Omental fat pad (tissue), 4 donors: Measurements from ENCODE around the gene TBC1D5. TPM values are rescaled to one million over a fixed set of nuclear protein-coding genes. Genes with fewer than 3 reads are reported as not detected.
"Not testable (repeated sequence)": the region's sequence is repeated elsewhere in the genome, so short reads cannot be mapped to it uniquely, and the experiment has no call there.

Source experiments
- ATAC-seq: fragments of 150-250 bp; one replicate; pipeline ENCODE4 v1.9.1; 2016; ENCODE audit warnings: mild to moderate bottlenecking, moderate library complexity; ENCODE audit not compliant: low FRiP score
- DNase-seq: peaks from one replicate; pipeline ENCODE4 v3.0.0-alpha.2; 2019; ENCODE audit warnings: low spot score
- CTCF ChIP-seq, 3 donors: fragments of 450-650 bp; IDR thresholded peaks; one replicate each; pipeline ENCODE4 v1.5.1; 2016 to 2017; ENCODE audit warnings: antibody characterized with exemption in 3 of 3, mild to moderate bottlenecking in 3 of 3, moderate library complexity in 2 of 3
- total RNA-seq, 4 donors: library from RNA; depleted of rRNA; stranded (reverse); fragments of >200 nt; gene quantifications; one replicate each; pipeline ENCODE4 v1.1.0, GENCODE V29; 2016

The TBC1D5 gene
- total RNA-seq, 4 donors from 2014 or later, result 56.8 to 92.5 (median 74.8) TPM

DNA sequence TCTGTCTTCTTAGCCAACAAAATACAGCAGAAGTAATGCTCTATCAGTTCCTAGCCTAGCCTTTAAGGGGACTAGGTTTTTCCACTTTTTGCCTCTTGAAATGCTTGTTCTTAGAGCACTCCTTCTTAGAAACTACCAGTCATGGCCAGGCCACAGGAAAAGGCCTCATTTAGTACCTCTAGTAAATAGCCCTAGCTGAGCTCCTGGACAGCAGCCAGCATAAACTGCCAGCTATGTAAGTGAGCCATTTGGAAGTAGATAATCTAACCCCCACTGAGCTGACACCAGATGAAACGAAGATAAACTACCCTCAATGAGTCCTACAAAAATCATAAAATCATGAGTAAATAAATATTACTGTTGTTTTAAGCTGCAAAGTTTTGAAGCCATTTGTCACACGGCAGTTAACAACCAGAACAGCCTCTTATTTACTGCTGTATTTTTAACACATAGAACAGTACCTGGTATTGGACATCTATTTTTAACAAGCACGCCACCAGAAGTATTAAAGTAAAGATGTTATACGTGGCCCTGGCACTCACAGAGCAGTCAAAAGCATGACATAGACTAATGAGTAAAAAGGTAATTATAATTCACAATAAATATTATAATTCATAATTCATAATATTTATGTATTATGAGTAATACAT lies 12.0 kb downstream of the TBC1D5 start:
- TF ChIP-seq CTCF (IDR thresholded peaks at IDR 0.05), result no peak
- ATAC-seq (no peak), DNase-seq (no peak)

DNA sequence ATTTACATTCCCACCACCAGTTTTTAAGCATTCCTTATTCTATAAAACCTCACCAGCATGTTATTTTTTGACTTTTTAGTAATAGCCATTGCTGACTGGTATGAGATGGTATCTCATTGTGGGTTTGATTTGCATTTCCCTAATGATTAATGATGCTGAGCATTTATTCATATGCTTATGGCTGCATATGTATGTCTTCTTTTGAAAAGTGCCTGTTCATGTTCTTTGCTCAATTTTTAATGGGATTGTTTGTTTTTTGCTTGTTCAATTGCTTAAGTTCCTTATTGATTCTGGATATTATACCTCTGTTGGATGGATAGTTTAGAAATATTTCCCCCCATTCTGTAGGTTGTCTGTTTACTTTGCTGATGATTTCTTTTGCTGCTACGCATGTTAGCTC lies 16.1 kb downstream of the TBC1D5 start:
- DNase-seq, result no peak
- ATAC-seq, result no peak
- no peak for TF ChIP-seq CTCF (IDR thresholded peaks at IDR 0.05)

DNA sequence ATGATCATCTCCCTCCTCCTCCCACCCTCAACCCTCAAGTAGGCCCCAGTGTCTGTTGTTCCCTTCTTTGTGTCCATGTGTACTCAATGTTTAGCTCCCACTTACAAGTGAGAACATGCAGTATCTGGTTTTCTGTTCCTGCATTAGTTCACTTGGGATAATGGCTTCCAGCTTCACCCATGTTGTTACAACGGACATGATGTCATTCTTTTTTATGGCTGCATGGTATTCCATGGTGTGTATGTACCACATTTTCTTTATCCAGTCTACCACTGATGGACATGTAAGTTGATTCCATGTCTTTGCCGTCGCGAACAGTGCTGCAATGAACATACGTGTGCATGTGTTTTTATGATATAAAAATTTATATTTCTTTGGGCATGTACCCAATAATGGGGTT lies 16.6 kb downstream of the TBC1D5 start:
- DNase-seq, ATAC-seq: not testable (repeated sequence)

DNA sequence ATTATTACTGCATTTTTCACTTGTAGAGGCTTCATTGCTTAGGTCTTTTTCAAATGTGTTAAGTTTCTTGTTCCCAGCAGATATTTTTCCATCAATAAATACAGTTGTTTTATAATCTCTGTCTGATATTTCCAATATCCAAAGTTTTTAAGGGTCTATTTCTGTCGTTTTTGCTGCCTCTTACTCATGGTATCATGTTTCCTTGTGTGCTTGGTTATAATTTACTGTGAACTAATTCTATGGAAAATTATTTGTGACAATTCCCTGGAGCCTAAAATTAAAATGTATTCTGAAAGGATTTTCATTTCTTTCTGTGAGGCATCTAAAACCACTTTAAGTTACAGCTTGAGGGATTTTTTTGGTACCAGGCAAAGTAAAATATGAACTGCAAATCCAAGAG lies 17.5 kb downstream of the TBC1D5 start:
- ATAC-seq, result no peak

DNA sequence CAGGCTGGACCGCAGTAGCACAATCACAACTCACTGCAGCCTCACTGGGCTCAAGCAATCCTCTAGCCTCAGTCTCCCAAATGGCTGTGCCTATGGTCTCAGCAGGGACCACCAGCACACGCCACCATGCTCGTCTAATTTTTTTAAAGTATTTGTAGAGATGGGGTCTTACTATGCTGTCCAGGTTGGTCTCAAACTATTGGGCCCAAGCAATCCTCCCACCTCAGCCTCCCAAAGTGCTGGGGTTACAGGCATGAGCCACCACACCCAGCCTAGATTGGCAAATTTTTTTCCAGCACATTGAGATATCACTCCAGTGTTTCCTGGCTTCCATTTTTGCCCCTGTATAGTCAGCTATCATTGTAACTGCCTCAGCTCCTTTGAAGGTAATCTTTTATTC lies 18.3 kb downstream of the TBC1D5 start:
- TF ChIP-seq CTCF (IDR thresholded peaks at IDR 0.05), result no peak
- ATAC-seq (no peak), DNase-seq (no peak)

More for the DNA sequence above, 17.5 kb downstream of the TBC1D5 start:
- no peak for TF ChIP-seq CTCF (IDR thresholded peaks at IDR 0.05)
- no peak for DNase-seq

GRCh38 chr3:17717411-17717810 lies 25.0 kb downstream of the TBC1D5 start:
- TF ChIP-seq CTCF (IDR thresholded peaks at IDR 0.05), result no peak
- DNase-seq, result no peak
- ATAC-seq, result no peak

DNA sequence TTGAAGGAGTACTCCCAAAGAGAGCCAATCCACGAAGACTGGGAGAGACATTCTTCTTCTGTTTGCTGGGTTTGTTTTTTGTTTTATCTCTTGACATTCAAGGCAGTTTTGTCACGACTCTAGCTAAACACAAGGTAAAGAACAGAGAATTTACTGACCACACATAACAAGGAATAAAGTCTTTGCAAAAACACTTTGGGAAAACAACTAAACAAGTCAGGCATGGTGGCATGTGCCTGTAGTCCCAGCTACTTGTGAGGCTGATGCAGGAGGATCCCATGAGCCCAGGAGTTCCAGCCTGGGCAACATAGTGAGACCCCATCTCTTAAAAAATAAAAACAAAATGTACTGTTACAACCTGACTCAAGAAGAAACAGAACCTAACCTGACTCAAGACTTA lies 28.0 kb downstream of the TBC1D5 start:
- no peak for DNase-seq
- TF ChIP-seq CTCF (IDR thresholded peaks at IDR 0.05), result no peak
- no peak for ATAC-seq
